ENCODE measurements around the gene AQP3.
"Not testable (repeated sequence)": the region's sequence is repeated elsewhere in the genome, so short reads cannot be mapped to it uniquely, and the experiment has no call there.

Gene AQP3

DNA sequence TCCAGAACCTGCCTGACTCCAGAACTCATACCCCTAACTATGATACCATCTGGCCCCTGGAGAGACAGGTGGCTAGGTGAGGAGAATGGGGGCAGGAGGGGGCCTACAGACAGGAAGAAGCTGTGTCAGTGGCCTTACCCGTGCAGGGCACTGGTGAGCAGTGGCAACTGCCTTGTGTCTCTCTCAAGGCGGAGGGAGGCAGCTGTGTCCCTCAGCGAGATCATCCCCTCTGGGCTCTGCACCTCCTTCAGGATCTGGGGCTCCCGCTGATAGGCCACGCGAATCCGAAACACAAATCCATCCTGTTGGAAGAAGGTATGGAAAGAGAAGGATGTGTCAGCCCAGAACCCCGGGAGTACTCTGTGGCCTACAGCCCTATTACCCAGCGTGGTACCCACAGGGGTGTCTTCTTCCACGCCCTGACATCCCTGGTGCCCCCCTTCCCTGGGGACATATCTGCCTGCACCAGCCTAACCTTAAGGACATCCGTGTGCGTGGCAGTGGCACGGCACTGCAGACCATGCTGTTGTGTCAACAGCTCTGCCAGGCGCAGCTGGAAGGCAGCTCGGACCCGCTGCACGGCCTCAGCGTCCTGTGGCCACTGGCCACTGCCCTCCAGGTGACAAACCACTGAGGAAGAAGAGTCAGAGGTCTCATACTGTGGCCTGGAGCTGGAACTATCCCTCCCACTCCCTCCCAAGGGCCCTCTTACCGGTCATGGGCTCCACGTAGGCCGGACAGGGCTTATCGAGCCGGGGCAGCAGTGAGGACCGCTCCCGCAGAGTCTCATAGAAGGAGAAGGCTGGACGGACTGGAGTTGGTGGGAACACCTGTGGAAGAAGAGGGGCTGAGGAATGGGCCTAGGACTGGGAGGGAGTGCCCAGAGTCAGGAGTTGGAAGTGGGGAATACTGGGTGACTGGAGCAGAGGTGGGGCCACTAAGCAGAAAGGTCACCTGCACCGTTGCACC, 18.5 kb upstream of the AQP3 start:
- H3K27ac ChIP-seq, result no peak overlapping the region
- DNase-seq (ENCODE audit: low read depth, low spot score), result no peak

DNA sequence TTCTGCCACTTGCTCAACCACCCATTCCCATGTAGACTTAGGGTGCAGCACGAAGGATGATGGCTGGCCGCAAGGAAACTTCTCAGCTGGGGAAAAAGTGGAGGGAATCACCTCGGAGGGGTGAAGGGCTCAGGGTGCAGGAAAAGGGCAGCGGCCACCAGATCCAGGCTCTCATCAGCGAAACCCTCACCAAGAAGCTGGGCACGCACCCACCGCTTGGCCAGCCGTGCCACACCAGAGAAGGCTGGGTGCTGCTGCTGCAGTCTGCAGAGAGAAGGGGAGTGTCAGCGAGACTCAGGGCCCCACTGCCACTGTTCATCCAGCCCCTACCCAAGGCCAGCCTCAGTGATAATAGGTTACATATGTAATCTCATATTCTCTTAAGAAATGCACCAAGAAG, 17.7 kb upstream of the AQP3 start:
- no peak for DNase-seq (ENCODE audit: low read depth, low spot score)
- H3K27ac ChIP-seq, result no peak overlapping the region

DNA sequence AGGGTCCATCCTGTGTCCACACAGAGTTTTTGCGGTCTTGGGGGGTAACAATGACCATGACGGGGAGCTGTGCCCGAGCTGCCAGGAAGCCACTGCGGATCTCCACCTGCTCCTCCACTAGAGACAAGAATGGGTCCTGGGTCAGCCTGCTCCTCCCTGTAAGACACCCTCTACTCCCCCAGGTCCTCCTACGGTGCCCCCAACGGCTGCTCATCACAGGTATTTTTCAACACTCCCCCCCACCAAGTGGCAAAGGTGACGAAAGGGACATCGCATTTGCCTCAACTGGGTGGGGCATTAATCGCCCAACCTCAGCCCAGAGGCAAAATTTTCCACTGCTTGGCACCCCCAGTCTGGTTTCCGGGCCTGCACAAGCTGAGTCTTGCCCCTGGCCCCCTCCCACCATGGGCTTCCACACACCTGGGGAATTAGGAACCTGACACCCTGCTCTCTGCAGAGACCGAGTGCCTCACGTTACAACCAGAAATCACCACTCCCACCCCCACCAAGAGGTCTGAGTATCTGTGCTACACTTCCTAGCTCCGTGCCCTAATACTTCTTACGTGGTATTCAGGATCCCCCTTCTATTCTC, 16.7 kb upstream of the AQP3 start:
- DNase-seq (ENCODE audit: low read depth, low spot score), result no peak
- H3K27ac ChIP-seq, result no peak overlapping the region

DNA sequence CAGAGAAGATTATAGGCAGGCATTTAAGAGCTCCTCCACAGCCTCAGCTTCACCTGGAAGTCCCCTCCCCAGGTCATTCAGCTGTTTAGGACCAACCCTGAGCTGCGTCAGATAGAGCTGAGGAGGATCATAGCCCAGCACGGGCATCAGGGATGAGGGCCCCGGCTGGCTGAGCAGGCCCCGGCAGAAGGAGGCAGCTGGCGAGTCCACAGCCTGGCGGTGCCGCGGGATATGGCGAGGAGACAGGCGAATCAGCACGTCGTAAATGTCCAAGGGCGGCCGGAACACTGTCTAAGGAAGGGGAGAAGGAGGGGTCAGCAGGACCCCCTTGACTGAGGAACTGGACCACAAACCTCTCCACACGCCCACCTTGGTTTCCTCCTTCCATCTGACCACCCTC, 15.8 kb upstream of the AQP3 start:
- no peak for DNase-seq (ENCODE audit: low read depth, low spot score)
- H3K27ac ChIP-seq, result no peak overlapping the region

DNA sequence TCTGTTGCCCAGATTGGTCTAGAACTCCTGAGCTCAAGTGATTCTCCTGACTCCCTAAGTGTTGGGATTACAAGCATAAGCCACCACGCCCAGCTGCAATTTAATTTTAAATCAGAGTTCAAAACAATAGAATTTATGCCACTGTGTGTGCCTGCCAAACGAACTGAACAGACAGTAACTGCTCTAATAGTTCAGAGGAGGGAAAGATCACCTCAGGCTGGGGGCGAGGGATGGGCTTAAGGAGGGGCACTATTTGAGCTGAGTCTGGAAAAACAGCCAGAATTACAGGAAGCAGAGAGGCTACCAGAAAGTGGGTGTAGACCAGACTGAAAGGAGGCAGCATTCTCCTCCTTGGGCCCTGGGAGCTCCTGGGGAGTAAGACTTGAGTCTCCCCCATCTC, 14.1 kb upstream of the AQP3 start:
- no peak for DNase-seq (ENCODE audit: low read depth, low spot score)
- H3K27ac ChIP-seq, result no peak overlapping the region

DNA sequence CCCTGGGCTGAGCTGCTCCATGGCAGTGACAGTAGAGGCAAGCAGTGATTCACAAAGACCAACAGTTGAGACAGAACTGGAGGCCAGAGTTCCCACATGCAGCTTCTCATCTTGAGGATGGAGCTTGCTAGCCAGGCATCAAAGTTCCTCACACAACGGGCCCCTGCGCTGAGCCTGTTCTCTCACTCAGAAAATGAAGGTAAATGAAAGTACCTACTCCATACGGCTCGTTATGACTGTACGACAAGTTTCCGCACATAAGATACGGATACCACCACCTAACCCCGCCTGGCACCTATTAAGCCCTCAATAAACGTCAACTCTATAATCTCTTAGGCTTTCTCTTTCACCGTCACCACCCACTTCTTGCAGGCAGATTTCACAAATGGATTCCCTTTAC, 13.5 kb upstream of the AQP3 start:
- no peak overlapping the region for H3K27ac ChIP-seq
- no peak for DNase-seq (ENCODE audit: low read depth, low spot score)

DNA sequence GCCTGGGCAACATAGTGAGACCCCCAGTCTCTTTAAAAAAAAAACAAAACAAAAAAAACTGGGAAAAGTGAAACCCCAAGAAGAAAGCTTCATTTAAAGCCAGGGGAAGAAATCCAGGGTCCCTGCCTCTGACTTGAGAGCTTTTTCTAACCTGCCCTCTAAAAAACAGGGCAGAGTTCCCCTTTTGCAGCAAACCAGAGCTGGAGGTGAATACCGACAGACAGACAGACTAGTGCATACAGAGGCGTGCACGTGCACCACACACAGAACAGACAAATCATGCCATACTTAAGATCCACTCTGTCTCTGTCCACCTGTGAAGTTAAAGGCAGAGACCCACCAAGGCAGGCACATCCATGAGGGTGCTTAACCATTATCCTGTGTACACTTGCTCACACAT, 11.7 kb upstream of the AQP3 start:
- H3K27ac ChIP-seq, result peak overlapping the region; percentile 77
- DNase-seq (ENCODE audit: low read depth, low spot score), result no peak

DNA sequence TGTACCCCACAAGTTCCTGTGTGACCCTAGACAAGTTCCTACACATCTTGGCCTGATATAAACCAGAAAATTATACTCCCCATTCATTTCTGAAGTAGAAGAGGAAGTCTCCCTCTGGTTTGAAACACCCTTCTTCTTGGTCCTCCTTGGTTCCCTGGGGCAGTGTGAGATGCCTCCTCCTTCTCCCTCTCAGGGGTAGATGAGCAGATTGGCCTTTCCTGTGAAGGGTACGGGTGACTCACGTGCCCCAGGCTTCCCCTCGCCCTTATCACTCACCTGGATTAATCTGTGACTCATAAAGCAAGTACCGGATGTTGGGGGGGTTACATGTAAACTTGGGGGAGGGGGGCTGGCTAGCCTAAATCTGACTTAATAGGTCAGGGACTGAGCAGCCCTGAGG, 11.1 kb upstream of the AQP3 start:
- peak; percentile 50 for DNase-seq (ENCODE audit: low read depth, low spot score)

DNA sequence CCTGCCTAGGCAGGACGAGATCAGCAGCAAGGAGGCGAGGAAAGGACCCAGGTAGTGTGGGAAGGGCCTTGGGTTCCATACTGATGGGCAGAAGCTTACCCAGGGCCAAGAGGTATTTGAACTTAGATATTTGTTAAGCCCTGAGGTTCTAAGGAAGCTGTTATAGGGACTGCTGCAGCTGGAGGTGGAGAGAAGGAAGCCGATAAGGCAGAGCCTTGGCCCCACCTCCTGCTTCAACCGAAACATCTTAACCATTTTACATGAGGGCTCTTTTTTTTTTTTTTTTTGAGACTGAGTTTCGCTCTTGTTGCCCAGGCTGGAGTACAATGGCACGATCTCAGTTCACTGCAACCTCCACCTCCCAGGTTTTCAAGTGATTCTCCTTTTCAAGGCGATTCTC, 8.6 kb upstream of the AQP3 start:
- no peak overlapping the region for H3K27ac ChIP-seq
- DNase-seq (ENCODE audit: low read depth, low spot score), result no peak

More for the DNA sequence above, 11.1 kb upstream of the AQP3 start:
- H3K27ac ChIP-seq, result peak overlapping the region; percentile 77

DNA sequence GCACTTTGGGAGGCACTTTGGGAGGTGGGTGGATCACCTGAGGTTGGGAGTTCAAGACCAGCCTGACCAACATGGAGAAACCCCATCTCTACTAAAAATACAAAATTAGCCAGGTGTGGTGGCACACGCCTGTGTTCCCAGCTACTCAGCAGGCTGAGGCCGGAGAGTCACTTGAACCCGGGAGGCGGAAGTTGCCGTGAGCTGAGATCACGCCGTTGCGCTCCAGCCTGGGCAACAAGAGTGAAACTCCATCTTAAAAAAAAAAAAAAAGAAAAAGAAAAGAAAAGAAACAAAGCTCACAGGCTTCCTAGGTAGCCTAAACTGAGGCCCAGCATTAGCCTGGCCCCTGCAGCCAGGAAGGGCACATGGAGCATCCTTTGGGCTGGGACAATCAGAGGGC, 8.1 kb upstream of the AQP3 start:
- H3K27ac ChIP-seq; DNase-seq (ENCODE audit: low read depth, low spot score): not testable (repeated sequence)

DNA sequence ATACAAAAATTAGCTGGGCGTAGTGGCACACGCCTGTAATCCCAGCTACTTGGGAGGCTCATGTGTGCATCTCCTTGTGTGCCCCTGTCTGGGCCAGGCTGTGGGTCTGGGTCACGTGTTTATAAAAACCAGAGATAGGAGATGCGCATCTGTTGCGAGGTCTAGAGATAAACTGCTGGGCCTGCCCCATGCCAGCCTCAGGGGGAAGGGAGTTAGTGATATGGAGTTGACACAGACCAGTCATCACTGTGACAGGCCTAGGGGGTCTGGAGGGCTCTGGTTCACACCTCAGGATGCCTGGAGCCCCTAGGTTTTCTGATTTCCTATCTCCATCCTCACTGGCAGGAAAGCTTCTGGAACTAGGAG, 7.3 kb upstream of the AQP3 start:
- H3K27ac ChIP-seq; DNase-seq (ENCODE audit: low read depth, low spot score): not testable (repeated sequence)

DNA sequence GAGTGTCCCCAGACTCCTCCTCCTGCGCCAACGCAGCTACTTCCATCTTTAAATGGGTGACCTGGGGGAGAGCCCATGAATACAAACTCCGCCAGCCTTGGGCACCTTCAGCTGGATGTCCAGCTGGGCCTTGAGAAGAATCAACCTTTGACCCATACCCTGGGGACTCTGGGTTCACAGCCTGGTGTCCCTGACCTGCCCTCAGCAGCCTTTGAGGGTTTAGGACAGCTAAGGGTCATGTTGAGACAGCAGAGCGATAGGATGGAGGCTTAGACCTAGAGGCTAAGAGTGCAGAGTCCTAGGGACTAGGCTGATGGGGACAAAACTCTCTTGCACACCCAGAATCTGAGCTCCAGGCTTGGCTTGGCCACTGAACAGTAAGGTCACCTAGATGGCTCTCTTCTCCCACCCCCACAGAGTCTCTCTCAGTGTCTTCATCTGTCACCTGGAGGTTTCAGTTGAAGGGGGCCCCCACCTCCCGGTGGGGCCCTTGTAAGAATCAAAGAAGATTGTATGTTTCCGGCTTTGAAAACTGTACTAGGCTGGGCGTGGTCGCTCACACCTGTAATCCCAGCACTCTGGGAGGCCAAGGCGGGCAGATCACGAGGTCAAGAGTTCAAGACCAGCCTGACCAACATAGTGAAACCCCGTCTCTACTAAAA, 6.7 kb upstream of the AQP3 start:
- H3K27ac ChIP-seq, result no peak overlapping the region
- DNase-seq (ENCODE audit: low read depth, low spot score), result no peak

DNA sequence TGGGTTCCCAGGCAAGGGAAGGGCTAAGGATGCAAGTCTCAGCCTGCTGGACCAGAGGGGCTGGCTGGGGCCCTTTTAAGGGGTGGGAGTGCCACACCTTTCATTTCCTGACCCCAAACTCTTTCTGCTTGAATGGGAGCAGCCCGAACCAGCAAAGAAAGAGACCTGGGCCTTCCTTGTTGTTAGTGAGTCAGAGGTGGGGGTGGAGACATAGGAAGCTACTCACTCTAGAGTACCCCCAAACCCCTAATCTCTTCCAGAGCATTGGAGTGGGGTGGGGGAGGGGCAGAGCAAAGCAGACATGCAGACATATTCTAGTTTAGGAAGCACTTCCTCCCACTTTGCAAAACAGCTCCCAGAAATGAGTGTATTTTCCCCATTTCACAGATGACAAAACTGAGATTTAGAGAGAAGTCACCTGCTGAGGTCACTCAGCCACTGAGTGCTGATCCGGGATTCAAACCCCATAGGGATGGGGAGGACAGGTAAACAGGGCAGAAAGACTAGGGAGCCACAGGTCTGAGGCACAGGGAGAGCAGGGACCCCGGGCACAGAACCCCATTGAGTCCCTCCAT, 6.0 kb upstream of the AQP3 start:
- no peak for DNase-seq (ENCODE audit: low read depth, low spot score)
- H3K27ac ChIP-seq, result peak overlapping the region; percentile 55

DNA sequence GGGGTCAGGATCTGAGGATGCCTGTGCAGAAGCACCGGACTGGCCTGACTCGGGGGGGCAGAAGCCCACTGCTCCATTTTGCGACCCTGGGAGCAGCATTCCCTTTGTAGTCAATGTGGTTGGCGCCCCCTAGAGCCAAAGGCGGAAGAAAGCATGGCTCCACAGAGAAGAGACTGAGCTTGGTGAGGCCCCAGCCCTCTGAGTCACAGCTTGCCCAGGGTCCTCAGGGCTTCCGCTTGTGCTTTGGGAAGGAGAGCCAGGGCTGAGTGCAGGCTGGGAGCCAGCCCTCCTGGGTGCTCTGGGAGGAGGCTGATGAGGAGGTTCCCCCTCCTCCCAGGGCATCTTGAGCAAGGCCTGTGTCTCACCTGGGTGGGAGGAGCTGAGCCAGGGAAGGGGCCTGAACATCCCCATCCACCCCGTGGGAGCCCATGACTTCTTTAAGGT, 5.5 kb upstream of the AQP3 start:
- peak; percentile 80 for DNase-seq (ENCODE audit: low read depth, low spot score)
- peak overlapping the region; percentile 55 for H3K27ac ChIP-seq

DNA sequence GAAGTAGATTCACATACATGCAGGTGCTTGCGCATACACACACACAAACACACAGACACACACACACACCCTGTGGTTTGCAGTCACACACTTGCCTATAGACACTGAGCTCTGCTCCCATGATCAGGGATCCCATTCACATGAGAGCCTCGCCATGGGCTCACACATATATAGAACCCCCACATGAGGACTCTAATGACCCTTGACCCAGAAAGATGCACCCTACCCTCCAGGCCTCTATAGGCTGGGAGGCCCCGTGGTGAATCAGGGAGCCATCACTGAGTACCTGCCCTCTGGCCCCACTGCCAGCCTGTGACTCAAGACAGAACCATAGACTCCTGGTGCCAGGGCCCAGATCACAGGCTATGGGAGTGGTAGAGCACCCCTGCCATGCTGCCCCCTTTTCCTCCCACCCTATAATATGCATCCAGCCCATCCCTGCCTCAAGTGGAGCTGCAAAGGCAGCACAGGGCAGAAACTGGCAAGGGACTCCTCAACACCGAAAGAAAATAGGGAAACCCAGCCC, 3.3 kb upstream of the AQP3 start:
- no peak for DNase-seq (ENCODE audit: low read depth, low spot score)
- peak overlapping the region; percentile 0 for H3K27ac ChIP-seq

DNA sequence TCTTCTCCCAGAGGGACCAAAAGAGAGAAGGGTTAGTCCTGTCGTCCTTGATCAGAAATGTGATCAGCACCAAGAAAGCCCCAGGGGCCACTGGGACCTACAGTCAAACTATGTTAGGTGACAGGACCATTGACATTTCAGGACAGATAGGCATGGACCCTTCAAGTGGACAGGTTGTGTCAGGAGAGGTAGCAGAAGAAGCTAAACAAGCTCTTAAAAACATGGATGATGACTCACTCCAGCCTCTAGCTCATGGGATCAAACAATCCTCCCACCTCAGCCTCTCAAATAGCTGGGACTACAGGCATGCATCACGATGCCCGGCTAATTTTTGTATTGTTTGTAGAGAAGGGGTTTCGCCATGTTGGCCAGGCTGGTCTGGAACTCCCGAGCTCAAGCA, 2.3 kb upstream of the AQP3 start:
- H3K27ac ChIP-seq, result no peak overlapping the region
- DNase-seq (ENCODE audit: low read depth, low spot score), result no peak

DNA sequence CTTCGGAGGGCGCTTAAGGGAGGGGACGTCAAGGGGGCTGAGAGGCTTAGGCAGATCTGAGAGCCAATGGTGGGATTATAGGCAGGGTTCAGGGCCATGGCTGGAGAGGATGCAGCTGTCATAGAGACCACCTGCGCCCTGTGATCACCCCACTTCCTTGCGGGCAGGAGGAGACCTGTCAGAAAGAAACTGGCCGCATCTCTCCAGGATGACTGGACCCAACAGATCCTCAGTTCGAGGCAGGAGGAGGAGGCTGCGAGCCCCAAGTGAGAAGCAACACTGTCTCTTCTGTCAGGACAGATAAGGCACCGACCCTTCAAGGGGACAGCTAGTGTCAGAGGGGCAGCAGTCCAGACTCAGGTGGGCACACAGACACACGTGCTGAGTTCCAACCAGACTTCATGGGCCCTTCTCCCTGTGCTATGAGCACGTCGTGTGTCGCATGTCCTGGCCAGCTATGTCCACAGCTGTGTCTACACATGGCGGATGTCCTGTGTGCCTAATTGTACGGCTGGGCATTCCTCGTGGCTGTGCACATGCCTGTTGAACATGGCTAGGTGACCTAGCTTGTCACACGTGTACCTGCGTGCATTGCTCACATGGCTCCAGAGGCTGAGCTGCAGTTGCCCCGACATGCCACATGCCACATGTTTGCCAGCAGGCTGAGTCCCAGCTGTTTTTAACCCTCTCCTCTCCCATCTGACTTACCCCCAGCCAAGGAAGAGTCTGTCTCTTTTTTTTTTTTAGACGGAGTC, 583 bp upstream of the AQP3 start:
- H3K27ac ChIP-seq, result no peak overlapping the region
- DNase-seq (ENCODE audit: low read depth, low spot score), result no peak

DNA sequence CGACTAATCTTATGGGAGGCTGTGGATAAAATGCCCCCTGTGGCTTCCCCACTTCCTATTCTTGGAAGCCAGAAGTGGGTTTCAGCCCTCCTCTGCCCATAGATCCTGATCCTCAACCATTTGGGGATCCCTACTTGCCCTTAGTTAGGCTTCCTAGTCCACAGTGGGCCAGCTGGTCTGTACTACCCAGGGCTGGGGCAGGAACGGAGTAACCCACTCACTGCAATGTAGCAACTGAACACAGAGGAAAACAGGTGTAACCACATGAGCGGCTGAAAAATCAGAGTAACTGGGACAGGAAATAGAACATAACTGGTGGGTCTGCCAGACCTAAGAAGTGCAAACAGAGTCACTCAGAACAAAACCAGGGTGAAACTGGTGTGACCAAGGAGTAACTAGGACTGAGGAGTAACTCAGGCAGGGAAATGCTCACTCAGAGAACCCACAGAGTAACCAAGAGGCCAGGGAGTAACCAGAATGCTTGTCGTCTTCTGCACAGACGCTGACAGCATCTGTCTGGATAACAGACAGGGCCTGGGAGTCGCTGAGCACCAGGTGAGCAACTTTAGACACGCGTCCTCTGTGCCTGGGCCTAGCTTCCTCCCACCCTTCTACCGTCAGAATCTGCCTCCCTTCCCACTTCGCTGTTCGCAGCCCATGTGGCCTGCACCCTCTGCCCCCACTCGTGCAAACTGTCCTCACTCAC, 1.0 kb downstream of the AQP3 start:
- H3K27ac ChIP-seq, result no peak overlapping the region
- DNase-seq (ENCODE audit: low read depth, low spot score), result no peak

All from epithelial cell of prostate (primary cell).